ENCODE measurements around the gene TOMM22.

GRCh38 chr22:38709306-38709705 is 27.5 kb downstream of the TOMM22 start:
- TF ChIP-seq, protein P1, sequence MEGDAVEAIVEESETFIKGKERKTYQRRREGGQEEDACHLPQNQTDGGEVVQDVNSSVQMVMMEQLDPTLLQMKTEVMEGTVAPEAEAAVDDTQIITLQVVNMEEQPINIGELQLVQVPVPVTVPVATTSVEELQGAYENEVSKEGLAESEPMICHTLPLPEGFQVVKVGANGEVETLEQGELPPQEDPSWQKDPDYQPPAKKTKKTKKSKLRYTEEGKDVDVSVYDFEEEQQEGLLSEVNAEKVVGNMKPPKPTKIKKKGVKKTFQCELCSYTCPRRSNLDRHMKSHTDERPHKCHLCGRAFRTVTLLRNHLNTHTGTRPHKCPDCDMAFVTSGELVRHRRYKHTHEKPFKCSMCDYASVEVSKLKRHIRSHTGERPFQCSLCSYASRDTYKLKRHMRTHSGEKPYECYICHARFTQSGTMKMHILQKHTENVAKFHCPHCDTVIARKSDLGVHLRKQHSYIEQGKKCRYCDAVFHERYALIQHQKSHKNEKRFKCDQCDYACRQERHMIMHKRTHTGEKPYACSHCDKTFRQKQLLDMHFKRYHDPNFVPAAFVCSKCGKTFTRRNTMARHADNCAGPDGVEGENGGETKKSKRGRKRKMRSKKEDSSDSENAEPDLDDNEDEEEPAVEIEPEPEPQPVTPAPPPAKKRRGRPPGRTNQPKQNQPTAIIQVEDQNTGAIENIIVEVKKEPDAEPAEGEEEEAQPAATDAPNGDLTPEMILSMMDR (IDR thresholded peaks at IDR 0.05): no peak
- TF ChIP-seq POLR2A (IDR thresholded peaks at IDR 0.05; ENCODE audit: low read depth) (no peak), POLR2AphosphoS5 (IDR thresholded peaks at IDR 0.05) (no peak)

Measured in esophagus muscularis mucosa (tissue), 3 donors.